DND-41 (cell line): ENCODE measurements around the gene SLC2A14.

ENCODE experiments used
- EZH2 ChIP-seq: IDR thresholded peaks from 3 replicates; pipeline ENCODE4 v1.6.1; 2012; ENCODE audit warnings: borderline replicate concordance, low read depth, mild to moderate bottlenecking, moderate library complexity, low read length, inconsistent platforms; ENCODE audit not compliant: severe bottlenecking
- TF ChIP-seq, protein P1 (sequence below): IDR thresholded peaks from 2 replicates; pipeline ENCODE4 v1.5.1; 2012; ENCODE audit warnings: borderline replicate concordance, low read length, moderate library complexity, mild to moderate bottlenecking; ENCODE audit not compliant: poor library complexity, severe bottlenecking; ENCODE audit errors: extremely low read depth

DNA sequence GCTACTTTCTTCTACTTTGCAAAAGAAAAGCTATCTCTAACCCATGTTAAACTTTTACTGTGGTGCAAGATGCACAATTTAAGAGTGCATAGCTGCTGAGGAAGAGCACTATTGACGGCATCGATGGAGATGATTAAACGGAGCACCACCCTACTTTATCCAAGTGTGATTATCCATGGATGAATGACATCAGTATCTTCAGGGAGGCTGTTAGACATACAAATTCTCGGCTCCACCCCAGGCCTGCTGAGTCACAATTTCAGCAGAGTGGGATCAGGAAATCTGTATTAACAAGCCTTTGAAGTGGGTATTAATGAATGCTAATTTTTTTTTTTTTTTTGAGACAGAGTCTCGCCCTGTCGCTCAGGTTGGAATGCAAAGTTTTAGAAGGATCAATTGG lies 16.2 kb downstream of the SLC2A14 start:
- TF ChIP-seq, protein P1, sequence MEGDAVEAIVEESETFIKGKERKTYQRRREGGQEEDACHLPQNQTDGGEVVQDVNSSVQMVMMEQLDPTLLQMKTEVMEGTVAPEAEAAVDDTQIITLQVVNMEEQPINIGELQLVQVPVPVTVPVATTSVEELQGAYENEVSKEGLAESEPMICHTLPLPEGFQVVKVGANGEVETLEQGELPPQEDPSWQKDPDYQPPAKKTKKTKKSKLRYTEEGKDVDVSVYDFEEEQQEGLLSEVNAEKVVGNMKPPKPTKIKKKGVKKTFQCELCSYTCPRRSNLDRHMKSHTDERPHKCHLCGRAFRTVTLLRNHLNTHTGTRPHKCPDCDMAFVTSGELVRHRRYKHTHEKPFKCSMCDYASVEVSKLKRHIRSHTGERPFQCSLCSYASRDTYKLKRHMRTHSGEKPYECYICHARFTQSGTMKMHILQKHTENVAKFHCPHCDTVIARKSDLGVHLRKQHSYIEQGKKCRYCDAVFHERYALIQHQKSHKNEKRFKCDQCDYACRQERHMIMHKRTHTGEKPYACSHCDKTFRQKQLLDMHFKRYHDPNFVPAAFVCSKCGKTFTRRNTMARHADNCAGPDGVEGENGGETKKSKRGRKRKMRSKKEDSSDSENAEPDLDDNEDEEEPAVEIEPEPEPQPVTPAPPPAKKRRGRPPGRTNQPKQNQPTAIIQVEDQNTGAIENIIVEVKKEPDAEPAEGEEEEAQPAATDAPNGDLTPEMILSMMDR, result no peak
- TF ChIP-seq EZH2, result no peak
